ENCODE measurements around the gene PLD1.
"Not testable (repeated sequence)": the region's sequence is repeated elsewhere in the genome, so short reads cannot be mapped to it uniquely, and the experiment has no call there.

PLD1 gene, protein sequence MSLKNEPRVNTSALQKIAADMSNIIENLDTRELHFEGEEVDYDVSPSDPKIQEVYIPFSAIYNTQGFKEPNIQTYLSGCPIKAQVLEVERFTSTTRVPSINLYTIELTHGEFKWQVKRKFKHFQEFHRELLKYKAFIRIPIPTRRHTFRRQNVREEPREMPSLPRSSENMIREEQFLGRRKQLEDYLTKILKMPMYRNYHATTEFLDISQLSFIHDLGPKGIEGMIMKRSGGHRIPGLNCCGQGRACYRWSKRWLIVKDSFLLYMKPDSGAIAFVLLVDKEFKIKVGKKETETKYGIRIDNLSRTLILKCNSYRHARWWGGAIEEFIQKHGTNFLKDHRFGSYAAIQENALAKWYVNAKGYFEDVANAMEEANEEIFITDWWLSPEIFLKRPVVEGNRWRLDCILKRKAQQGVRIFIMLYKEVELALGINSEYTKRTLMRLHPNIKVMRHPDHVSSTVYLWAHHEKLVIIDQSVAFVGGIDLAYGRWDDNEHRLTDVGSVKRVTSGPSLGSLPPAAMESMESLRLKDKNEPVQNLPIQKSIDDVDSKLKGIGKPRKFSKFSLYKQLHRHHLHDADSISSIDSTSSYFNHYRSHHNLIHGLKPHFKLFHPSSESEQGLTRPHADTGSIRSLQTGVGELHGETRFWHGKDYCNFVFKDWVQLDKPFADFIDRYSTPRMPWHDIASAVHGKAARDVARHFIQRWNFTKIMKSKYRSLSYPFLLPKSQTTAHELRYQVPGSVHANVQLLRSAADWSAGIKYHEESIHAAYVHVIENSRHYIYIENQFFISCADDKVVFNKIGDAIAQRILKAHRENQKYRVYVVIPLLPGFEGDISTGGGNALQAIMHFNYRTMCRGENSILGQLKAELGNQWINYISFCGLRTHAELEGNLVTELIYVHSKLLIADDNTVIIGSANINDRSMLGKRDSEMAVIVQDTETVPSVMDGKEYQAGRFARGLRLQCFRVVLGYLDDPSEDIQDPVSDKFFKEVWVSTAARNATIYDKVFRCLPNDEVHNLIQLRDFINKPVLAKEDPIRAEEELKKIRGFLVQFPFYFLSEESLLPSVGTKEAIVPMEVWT

GRCh38 chr3:171809861-171810628 is at the start of gene PLD1:
Gene PLD1 (minus strand): TSS chr3:171810483. CDS start chr3:171738051, 72,432 bp downstream.
- peak in 49 of 51 donors; percentile 6 to 90 (median 70) for DNase-seq

DNA sequence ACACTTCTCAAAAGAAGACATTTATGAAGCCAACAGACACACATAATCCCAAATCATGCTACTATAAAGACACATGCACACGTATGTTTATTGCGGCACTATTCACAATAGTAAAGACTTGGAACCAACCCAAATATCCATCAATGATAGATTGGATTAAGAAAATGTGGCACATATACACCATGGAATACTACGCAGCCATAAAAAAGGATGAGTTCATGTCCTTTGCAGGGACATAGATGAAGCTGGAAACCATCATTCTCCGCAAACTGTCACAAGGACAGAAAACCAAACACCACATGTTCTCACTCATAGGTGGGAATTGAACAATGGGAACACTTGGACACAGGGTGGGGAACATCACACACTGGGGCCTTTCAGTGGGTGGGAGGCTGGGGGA is 48.5 kb upstream of the PLD1 start:
- DNase-seq = not testable (repeated sequence)

GRCh38 chr3:171854649-171855305 is 44.5 kb upstream of the PLD1 start:
- no peak for DNase-seq

GRCh38 chr3:171851660-171852058 is 41.4 kb upstream of the PLD1 start:
- no peak for DNase-seq

DNA sequence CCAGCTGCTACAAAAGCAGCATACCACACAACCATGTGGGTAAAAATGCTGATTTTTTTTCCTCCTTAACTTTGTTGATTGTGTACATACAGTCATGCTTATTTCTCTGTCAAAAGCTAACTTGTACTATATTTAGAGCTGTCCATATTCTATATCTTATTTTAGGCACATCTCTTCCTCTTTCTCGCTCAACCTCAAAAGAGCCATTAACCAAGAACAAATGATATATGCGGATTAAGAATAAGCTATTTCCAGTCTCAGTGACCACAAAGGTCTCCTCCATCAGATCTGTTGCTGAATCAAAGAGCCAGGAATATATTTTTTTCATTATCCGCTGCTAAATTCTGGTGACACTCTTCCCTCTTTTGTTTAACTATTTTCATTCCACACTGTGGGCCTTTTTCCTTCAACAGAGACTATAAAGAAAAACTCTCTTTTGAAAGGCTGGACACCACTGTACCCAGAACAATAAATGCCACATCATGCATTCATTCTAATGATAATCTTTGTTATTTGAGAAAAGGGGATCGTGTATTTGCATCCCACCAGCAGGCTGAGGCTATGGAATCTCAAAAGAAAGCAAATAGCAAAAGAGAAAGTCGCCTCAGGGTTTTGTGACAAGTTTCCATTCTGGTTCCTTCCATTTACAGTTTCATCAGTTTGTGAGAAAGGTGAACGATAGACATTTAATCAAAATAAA is 40.8 kb upstream of the PLD1 start:
- no peak for DNase-seq

DNA sequence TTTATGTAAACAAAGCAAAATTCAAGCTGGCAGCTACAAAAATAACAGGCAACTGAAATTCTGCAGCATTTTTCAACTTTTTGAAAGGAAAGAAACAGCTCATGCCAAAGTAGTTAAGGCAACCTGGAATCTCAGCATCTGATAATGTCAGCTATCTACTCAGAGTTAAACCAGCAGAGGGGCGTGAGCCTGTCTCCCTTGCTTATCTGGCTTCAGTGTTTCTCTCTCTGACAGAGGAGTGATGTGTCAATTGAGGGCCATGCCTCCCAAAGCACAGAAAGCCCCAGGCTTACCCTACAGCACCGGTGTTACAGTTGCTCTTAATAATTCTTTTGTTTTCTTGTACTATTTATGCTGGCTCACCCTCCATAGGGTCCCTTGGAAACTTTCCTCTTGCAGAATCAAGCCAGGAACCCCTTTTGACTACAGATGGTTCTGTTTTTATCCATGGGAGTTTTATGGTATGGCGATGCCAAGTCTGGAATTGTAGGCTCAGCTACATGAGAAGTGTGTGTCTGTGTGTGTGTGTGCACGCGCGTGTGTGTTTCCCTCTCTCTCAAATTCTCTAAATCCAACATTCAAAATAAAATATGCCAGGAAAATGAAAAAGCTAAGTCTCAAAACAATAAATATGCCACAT is 40.2 kb upstream of the PLD1 start:
- no peak for DNase-seq

GRCh38 chr3:171849617-171850319 is 39.5 kb upstream of the PLD1 start:
- no peak for DNase-seq

- DNase-seq = no peak
Observed at GRCh38 chr3:171847595-171848259, 37.4 kb upstream of the PLD1 start.

DNA sequence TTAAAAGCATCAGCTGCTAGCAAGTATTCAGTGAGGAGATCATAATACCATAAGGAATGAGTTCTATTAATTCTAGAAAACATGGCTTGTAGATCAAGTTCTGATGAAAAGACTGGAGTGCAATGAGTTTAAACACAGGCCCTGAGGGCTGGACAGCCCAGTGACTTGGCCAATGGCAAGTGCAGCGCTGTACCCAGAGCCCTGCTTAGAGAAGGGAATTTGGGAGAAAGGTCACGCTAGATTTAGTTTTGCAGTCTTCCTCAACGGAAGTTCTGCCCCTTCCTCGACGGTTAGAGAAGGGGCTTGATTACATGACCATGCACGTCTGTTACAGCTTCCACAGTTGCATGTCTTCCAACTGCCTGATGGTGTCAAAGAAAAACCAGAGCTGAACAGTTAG is 36.9 kb upstream of the PLD1 start:
- DNase-seq = no peak

DNA sequence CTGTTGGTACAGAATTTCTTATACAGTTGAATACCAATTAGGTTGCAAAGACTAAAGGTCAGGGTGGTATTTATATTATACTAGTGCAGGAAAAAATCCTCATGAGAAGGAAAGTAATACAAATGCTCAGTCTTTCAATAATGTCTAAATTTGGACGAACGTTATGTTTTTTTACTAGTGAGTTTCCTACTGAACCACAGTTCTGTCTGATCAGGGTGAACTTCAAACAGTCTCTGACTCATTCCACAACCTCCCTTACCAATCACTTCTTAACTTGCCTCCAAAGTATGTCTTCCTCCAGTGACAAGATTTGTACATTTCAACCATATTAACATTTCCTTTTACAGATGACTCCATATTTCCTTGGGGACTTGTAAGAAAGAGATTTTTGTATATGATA is 36.3 kb upstream of the PLD1 start:
- DNase-seq = no peak

- no peak for DNase-seq
Observed at GRCh38 chr3:171845481-171846284, 35.4 kb upstream of the PLD1 start.

DNA sequence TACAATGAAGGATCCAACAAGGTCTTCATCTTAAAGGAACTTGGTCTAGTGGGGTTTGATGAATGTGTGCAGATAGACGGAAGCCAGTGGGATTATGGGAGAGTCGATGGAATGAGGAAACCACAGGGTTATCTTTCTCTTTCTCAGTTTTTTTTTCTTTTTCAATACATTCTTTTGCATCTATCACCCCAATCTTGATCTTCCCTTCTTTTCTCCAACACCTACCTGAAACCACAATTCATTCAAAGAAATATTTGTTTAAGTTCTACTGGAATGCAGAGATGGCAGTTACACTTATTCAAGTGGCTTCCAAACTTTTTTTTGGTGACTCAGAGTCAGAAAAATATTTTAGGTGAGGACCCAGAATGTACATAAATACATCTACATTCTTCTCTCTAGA is 34.6 kb upstream of the PLD1 start:
- no peak for DNase-seq

GRCh38 chr3:171842864-171843518 is 32.7 kb upstream of the PLD1 start, which contains the start of gene TMEM212:
Gene TMEM212 (plus strand): TSS chr3:171843349. CDS start chr3:171843384, 35 bp downstream.
- no peak for DNase-seq

DNA sequence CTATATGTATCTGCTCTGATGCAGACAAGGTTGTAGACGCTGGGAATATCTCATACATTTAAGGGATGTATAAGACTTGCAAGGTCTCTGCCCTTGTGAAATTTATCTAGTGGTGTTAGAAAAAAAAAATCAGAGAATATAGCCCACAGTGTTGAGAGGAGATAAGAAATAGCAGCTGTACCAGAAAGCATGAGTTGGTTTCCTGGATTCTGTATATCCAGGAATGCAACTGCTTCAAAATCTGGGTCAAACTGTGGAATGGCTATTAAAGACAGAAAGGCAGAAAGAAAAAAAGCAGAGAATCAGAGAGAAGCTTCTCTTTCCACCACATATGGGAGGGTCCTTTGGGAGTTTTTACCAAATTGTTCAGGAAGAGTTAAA is 31.3 kb upstream of the PLD1 start:
- no peak for DNase-seq

GRCh38 chr3:171840811-171841619 is 30.7 kb upstream of the PLD1 start:
- DNase-seq = no peak

- DNase-seq = no peak
Observed at GRCh38 chr3:171840445-171840810, 30.1 kb upstream of the PLD1 start.

Data from hypothalamus (tissue), 51 donors.